ENCODE measurements around the gene FAM185A. TPM values are rescaled to one million over a fixed set of nuclear protein-coding genes. Genes with fewer than 3 reads are reported as not detected.
"Not testable (repeated sequence)": the region's sequence is repeated elsewhere in the genome, so short reads cannot be mapped to it uniquely, and the experiment has no call there.

FAM185A gene
- total RNA-seq, 1 donor from 2014 or later, result 8.8 TPM

DNA sequence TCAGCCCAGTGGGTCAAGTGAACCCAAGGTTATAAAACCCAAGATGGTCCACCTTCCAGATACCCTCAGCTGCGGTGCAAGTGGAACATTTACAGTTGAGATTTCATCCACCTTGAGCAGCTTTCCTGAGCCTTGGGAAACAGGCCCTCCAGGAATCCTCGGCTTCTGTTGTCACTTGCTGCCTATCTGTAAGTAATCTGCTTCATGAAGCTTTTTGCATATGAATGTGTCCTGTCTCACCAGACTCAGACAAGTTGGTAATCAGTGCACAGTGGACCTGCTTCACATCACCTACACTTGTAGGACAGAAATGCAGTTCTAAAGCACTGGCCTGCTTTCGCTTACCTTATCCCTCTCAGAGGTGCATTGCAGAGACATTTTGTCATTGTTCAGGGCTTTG is 80.3 kb downstream of the FAM185A start:
- no peak for DNase-seq (ENCODE audit: low read depth, low spot score)

DNA sequence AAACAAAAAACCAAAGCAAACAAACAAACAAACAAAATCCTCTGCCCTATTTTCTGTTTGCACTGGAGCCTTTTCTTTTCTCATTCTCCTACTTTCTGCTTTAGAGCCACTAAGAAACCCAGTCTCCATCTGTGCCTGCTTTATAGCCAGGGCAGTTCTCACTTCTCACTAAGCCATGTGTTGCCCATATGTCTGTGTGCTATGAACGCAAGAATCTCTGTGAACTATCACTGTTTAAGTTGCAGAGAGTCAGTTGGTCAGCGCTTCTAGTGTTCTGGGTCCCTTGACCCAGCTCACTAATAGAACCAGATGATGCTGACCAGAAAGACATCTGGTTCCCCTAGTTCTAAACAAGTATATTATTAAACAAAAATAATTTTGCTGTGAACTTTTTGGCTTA is 81.4 kb downstream of the FAM185A start:
- no peak for DNase-seq (ENCODE audit: low read depth, low spot score)

DNA sequence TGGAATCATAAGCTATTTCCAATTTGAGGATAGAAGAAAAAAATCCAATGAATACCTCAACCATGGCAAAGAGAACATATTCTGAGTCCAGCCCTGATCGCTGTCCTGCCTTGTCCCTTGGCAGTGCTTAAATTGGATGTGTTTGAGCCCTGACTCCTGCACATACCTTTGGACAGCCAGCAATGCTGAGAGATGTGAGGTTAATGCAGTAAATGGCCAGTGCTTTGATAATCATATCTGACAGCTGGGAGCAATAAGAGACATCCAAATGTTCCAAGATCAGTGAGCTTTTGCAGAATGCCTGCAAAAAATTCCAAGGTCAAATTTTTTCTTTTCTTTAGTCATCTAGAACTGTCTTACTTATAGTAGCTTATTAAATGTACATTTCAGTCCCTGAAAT is 83.9 kb downstream of the FAM185A start:
- no peak for DNase-seq (ENCODE audit: low read depth, low spot score)

DNA sequence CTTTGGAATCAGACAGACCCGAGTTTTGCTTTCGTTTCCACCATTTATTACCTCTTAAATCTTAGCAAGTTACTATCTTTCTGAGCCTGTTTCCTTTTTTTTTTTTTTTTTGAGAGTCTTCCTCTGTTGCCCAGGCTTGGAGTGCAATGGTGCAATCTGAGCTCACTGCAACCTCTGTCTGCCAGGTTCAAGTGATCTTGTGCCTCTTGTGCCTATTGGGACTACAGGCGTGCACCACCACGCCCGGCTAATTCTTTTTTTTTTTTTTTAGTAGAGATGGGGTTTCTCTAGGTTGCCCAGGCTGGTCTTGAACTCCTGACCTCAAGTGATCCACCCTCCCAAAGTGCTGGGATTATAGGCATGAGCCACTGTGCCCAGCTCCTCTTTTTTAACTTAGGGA is 84.5 kb downstream of the FAM185A start:
- DNase-seq (ENCODE audit: low read depth, low spot score), result no peak

DNA sequence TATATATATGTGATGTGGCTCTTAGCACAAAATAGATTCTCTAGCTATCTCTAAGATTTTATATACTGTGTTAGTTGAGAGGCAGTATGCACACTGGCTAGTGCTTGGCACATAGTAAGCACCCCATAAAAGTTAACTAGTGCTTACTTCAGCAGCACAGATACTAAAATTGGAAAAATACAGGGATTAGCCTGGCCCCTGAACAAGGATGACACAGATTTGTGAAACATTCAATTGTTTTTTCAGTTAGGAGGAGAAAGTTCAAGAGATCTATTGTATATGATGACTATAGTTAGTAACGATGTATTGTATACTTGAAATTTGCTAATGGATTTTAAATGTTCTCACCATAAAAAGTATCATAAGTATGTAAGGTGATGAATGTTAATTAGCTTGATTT is 85.7 kb downstream of the FAM185A start:
- no peak for DNase-seq (ENCODE audit: low read depth, low spot score)

DNA sequence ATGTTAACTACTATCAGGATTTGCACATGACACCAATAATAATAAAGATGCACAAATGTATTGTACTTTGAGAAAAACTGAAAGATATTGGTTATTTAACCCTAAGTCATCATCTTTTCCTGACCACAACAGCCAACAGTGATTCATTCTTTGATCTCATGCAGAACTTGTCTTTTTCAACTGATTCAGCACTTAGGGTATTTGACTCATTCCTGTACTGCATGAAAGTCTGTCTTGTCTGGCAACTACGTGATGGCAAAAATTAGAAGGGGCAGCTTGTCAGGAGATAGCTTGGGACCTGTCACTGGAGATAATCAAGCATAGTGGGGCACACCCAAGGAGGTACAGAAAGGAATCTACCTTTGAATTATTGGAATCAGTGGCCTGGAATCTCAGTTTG is 86.2 kb downstream of the FAM185A start:
- DNase-seq (ENCODE audit: low read depth, low spot score), result peak; percentile 47

DNA sequence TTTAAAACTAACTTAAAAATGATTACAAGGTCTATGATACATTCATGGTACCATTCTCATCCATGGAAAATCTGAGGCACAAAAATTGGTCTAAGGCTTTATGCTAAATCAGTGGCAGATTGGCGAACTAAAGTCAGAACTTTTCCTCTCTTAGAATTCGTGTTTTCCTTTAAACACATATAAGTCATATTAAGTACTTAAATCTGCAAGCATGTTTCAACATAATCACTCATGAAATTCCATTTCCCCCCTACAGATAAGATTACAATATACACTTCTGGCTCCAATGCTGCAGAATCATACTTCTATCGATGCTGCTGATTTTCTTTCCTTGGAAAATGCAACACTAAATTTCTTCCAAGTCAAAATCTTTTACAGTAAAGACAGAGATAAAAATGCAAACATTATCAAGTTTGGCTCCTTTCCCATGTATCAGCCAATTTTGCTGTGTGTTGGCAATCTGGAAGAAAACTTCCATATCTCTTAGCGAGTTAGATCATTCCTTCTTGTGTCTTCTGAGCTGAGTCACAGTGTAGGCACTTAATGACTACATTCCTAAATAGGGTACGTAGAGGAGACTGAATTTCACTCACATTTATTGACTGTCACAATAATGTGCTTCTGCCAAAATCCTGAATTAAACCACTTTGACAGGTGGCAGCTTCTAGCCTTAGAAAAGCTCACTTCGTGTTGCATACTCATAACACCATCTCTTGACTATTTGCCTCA is 87.6 kb downstream of the FAM185A start:
- peak; percentile 76 for DNase-seq (ENCODE audit: low read depth, low spot score)

DNA sequence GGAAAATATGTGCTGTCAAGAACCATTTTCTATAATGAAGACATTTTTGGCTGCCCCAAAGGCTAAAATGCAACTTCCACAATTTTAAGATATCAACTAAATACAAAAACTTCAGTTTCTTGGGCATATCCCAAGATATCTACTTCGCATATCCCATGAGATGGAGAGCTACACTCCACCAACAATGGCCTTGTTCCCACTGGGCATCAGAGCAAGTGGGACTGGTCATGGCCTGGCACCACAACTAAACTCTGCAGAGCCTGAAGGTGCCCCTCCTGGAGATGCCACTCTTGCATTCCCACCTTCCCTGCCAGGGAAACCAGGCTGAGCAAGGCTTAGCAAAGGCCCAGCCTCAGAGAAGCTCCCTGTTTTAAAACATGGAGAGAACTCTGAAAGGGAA is 88.2 kb downstream of the FAM185A start:
- no peak for DNase-seq (ENCODE audit: low read depth, low spot score)

DNA sequence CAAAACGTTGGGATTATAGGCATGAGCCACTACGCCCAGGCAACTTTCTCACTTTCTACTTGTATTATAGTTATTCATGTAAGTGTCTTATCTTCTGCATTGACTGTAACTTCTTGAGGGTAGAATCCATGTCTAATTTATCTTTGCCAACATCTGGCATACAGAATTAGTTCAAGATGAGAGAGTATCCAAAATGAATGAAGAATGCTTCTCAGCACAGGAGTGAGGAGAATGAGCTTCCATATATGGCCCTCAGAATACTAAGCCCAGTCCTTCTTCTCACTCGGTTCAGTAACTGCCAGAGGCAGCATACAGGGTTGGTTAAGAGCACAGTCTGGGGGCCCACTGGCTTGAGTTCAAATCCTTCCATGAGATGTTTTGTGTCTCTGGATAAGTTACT is 89.0 kb downstream of the FAM185A start:
- DNase-seq (ENCODE audit: low read depth, low spot score), result no peak

DNA sequence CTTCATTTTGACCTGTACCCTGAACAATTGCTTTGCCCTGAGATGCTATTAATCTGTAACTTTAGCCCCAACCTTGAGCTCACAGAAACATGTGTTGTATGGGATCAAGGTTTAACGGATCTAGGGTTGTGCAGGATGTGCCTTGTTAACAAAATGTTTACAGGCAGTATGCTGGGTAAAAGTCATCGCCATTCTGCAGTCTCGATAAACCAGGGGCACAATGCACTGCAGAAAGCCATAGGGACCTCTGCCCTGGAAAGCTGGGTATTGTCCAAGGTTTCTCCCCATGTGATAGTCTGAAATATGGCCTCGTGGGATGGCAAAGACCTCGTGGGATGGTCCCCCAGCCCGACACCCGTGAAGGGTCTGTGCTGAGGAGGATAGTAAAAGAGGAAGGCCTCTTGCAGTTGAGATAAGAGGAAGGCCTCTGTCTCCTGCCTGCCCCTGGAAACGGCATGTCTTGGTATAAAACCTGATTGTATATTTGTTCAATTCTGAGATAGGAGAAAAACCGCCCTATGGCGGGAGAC is 89.8 kb downstream of the FAM185A start:
- not testable (repeated sequence) for DNase-seq (ENCODE audit: low read depth, low spot score)

DNA sequence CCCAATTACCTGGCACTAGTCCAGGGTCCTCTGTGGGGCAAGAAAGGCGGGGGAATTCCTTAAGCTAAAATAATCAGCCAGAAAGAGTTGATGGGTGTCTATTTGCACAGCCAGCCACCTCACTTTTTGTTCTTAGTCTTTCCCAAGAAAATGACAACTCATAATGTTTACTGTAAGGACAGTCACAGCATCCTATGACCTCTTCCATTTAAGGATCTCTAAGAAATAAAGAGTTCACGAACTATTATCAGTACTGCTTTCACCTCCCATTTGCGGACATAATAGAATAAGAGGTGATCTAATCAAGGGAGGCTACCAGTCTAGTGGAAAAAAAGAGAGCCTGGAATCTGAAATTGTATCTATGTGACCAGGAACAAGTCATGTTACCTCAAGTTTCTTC is 91.6 kb downstream of the FAM185A start:
- no peak for DNase-seq (ENCODE audit: low read depth, low spot score)

DNA sequence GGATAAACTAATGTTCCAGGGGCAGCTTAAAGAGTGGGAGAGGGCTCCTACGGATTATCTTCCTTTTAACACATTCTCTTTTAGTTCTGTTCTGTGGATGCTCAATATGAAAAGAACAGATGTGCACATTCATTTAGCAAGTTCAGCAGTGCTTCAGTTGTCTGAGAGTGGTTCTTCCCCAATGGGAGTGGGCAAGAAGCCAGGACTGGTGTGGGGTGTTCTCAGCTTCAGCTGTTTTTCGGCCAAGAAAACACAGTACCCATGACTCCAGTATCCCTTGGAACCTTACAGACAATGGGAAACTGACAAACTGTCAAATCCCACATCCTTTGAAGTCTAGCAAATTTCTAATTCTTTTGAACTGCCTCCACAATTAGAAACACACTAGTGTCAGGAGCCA is 92.5 kb downstream of the FAM185A start:
- DNase-seq (ENCODE audit: low read depth, low spot score), result no peak

DNA sequence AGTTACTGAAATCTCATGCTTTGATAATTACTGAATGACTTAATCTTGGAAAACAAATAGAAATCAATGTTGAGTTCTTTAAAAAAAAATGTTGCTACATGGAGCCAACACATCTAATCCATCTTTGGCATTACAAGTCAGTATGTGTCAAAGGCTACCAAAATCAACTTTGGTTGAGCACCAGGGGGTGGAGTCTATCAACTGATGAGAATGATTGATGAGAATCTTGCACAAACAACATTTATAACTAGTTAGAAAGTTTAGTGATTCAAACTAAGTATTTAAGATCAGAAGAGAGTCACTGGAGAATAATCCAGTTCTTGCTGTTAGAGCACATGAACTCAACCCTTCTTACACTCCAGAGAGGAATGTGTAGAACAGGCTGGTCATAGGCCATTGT is 93.5 kb downstream of the FAM185A start:
- DNase-seq (ENCODE audit: low read depth, low spot score), result no peak

DNA sequence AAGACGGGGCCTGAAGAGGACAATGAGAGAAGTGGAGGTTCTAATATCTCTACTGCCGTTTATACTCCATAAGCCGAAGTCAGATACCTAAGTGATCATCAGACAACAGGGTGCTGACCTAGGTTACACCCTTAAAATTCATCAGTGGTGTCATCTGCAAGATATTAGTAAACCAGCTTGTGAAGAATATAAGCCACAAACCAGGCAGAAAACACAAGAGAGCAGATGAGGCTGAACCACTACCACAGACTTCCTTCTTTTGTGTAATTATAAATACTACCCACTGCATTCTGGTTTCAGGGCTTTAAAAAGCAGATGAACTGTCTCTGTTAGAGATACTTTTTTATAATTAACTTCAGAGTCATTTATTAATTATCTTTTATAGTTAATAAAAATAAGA is 95.1 kb downstream of the FAM185A start:
- DNase-seq (ENCODE audit: low read depth, low spot score), result no peak

DNA sequence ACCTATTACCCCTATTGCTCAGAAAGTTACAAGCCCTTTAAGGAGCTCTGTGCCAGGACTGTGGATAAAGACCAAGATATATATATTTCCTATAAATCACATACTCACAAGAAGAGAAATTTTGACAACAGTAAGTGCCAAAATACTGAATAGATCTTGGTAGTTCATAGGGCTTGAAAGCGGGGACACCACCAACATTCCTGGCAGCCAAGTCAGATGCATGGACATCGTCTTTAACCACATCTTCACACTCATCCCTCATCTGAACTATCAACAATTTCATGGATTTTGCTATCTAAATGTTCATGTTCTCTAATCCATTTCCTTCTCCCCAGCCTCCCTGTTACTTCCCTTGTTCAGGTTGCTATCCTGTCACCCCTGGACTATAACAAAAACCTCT is 96.5 kb downstream of the FAM185A start:
- no peak for DNase-seq (ENCODE audit: low read depth, low spot score)

DNA sequence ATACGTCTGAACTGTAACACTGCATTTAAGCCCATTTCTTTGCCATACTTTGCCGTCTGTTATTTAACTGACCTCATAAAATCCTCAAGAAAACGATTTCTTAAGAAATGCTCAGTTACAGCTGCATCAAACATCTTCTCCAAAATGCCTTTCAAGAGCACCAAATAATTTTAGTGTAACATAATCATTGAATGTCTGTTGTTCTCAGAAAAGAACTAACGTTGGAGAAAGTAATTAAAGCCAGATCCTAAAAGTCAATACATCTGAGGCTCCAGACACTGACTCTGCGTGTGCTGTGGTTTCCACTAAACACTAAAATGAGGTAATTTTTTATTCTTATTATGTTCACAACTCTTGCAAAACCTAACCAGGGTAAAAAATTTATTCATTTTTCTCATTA is 100.3 kb downstream of the FAM185A start:
- no peak for DNase-seq (ENCODE audit: low read depth, low spot score)

DNA sequence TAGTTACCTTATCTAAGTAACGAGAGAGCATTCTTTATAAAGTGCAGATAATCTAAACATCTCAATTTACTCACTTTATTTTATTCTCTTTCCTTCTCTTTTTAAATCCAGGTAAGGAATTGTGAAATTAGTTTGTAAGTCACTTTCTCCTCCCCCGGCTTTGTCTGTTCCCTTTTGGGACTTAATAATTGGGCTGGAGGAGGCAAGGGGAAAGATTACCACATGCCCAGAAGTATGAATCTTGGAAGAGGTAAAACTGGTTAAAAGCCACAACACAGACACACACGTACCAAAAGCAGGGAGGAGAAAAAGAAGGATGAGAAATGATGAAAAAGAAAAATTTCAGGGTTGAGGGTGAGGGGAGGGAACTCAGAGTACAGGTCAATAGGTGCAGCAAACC is 100.7 kb downstream of the FAM185A start:
- DNase-seq (ENCODE audit: low read depth, low spot score), result no peak

DNA sequence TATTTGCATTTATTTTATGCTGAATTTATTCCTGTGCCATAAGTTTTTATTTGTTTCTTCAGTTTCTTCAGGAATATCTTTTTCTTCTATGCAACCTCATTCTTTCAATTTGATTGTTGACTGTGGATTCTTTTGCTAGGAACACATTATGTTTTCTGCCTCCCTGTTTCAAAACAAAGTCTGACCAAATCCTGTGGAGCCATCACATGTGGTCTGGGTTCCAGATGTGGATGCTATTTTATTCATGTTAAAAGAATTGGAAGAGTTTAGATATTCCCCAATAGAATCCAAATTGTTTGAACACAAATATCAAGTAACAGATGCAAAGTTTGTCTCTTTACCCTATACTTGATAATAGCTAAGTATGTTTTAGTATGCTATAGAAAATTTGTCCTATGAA is 107.2 kb downstream of the FAM185A start:
- no peak for DNase-seq (ENCODE audit: low read depth, low spot score)

Other genes starting within 250 kb of the FAM185A start
- 1.5 and 2.2 TPM in 2 replicates for gene RASA4B, start 231.2 kb upstream of the FAM185A start, total RNA-seq
- 1.2 and 1.3 TPM in 2 replicates for gene UPK3BL2, start 205.3 kb upstream of the FAM185A start, total RNA-seq
- gene SPDYE2, start 197.8 kb upstream of the FAM185A start, total RNA-seq, result not detected in 2 replicates
- gene POLR2J3, start 176.4 kb upstream of the FAM185A start, total RNA-seq, result 16.9 and 21.8 TPM in 2 replicates
- gene RASA4, start 132.2 kb upstream of the FAM185A start, total RNA-seq, result 2.5 and 3.6 TPM in 2 replicates
- gene UPK3BL1, start 106.2 kb upstream of the FAM185A start, total RNA-seq, result 5.3 and 8.6 TPM in 2 replicates
- not detected in 2 replicates for gene SPDYE2B, start 98.7 kb upstream of the FAM185A start, total RNA-seq
- 1.7 and 2.6 TPM in 2 replicates for gene POLR2J2, start 77.3 kb upstream of the FAM185A start, total RNA-seq
- 12.7 and 24.5 TPM in 2 replicates for gene LRRC17, start 164.0 kb downstream of the FAM185A start, total RNA-seq

Measured in pulmonary artery endothelial cell (primary cell).